ENCODE measurements around the gene LANCL2.
"Not testable (repeated sequence)": the region's sequence is repeated elsewhere in the genome, so short reads cannot be mapped to it uniquely, and the experiment has no call there.

The LANCL2 gene

GRCh38 chr7:55397617-55398016 is 32.5 kb downstream of the LANCL2 start:
- DNase-seq (ENCODE audit: low spot score) = no peak
- no peak for TF ChIP-seq CTCF (IDR thresholded peaks at IDR 0.05; ENCODE audit: borderline replicate concordance, control extremely low read depth, extremely low read depth, insufficient read depth, missing control alignments)
- in situ Hi-C loops (cut with MboI; ENCODE audit: low sequenced_read_pairs, unreplicated experiment) = no loop called here

- no peak for DNase-seq (ENCODE audit: low spot score)
- no peak for TF ChIP-seq CTCF (IDR thresholded peaks at IDR 0.05; ENCODE audit: borderline replicate concordance, control extremely low read depth, extremely low read depth, insufficient read depth, missing control alignments)
- in situ Hi-C loops (cut with MboI; ENCODE audit: low sequenced_read_pairs, unreplicated experiment) = loop anchor here (25.0 kb wide), 1 partner anchor 638 kb away; the partner anchor contains the start of gene SEC61G
These were observed 35.1 kb downstream of the LANCL2 start for GRCh38 chr7:55400191-55400590.

GRCh38 chr7:55402506-55402905 is 37.4 kb downstream of the LANCL2 start:
- in situ Hi-C loops (cut with MboI; ENCODE audit: low sequenced_read_pairs, unreplicated experiment) = loop anchor here (25.0 kb wide), 1 partner anchor 640 kb away; the partner anchor contains the start of gene SEC61G

GRCh38 chr7:55405856-55406541 is 40.9 kb downstream of the LANCL2 start:
- TF ChIP-seq CTCF (IDR thresholded peaks at IDR 0.05; ENCODE audit: borderline replicate concordance, control extremely low read depth, extremely low read depth, insufficient read depth, missing control alignments) = no peak
- DNase-seq (ENCODE audit: low spot score) = no peak
- in situ Hi-C loops (cut with MboI; ENCODE audit: low sequenced_read_pairs, unreplicated experiment) = loop anchor here (25.0 kb wide), 1 partner anchor 644 kb away; the partner anchor contains the start of gene SEC61G

More at GRCh38 chr7:55402506-55402905, 37.4 kb downstream of the LANCL2 start:
- DNase-seq (ENCODE audit: low spot score) = not testable (repeated sequence)

GRCh38 chr7:55409482-55410225 is 44.5 kb downstream of the LANCL2 start:
- no peak for TF ChIP-seq CTCF (IDR thresholded peaks at IDR 0.05; ENCODE audit: borderline replicate concordance, control extremely low read depth, extremely low read depth, insufficient read depth, missing control alignments)
- DNase-seq (ENCODE audit: low spot score) = no peak
- in situ Hi-C loops (cut with MboI; ENCODE audit: low sequenced_read_pairs, unreplicated experiment) = loop anchor here (10.0 to 25.0 kb wide), 2 partner anchors 125 to 647 kb away; partner anchors contain the start of gene SEC61G

- TF ChIP-seq CTCF (IDR thresholded peaks at IDR 0.05; ENCODE audit: borderline replicate concordance, control extremely low read depth, extremely low read depth, insufficient read depth, missing control alignments) = no peak
- no peak for DNase-seq (ENCODE audit: low spot score)
- in situ Hi-C loops (cut with MboI; ENCODE audit: low sequenced_read_pairs, unreplicated experiment) = loop anchor here (10.0 to 25.0 kb wide), 2 partner anchors 126 to 648 kb away; partner anchors contain the start of gene SEC61G
These were observed 45.6 kb downstream of the LANCL2 start for GRCh38 chr7:55410667-55411239.

Data from GM13976 (cell line).